Karpas-422 (cell line): ENCODE results near the gene PEX11A. TPM values are rescaled to one million over a fixed set of nuclear protein-coding genes. Genes with fewer than 3 reads are reported as not detected.

Experiments used
- DNase-seq: peaks from one replicate; pipeline ENCODE4 v3.0.0-alpha.2; 2015
- H2AFZ ChIP-seq: fragments of 200-600 bp; sonication (generic); 2 replicates; pipeline ENCODE4 v1.6.1; 2014; ENCODE audit warnings: antibody characterized with exemption, low read length, mixed read lengths
- H3K27ac ChIP-seq: fragments of 200-600 bp; sonication (generic); 2 replicates; pipeline ENCODE4 v1.5.1; 2014; ENCODE audit warnings: mild to moderate bottlenecking, low read length, moderate library complexity
- H3K27me3 ChIP-seq: fragments of 200-600 bp; sonication (generic); 2 replicates; pipeline ENCODE4 v1.6.1; 2014; ENCODE audit warnings: low read length, mixed read lengths
- H3K36me3 ChIP-seq: fragments of 200-600 bp; sonication (generic); 2 replicates; pipeline ENCODE4 v1.6.1; 2014; ENCODE audit warnings: low read length, mixed read lengths; ENCODE audit not compliant: insufficient read depth
- H3K4me1 ChIP-seq: fragments of 200-600 bp; sonication (generic); 2 replicates; pipeline ENCODE4 v1.6.1; 2014; ENCODE audit warnings: mild to moderate bottlenecking, low read length, mixed read lengths
- H3K4me2 ChIP-seq: fragments of 200-600 bp; sonication (generic); 2 replicates; pipeline ENCODE4 v1.6.1; 2014; ENCODE audit warnings: low read length, low read depth, mild to moderate bottlenecking; ENCODE audit not compliant: poor library complexity, severe bottlenecking
- H3K4me3 ChIP-seq: fragments of 200-600 bp; sonication (generic); 2 replicates; pipeline ENCODE4 v1.5.1; 2014; ENCODE audit warnings: mild to moderate bottlenecking, antibody characterized with exemption, low read length, mixed read lengths
- H3K79me2 ChIP-seq: fragments of 200-600 bp; sonication (generic); 2 replicates; pipeline ENCODE4 v1.6.1; 2014; ENCODE audit warnings: mild to moderate bottlenecking, low read length, mixed read lengths
- H3K9ac ChIP-seq: fragments of 200-600 bp; sonication (generic); 2 replicates; pipeline ENCODE4 v1.6.0; 2014; ENCODE audit warnings: low read length
- H3K9me2 ChIP-seq: fragments of 200-600 bp; sonication (generic), shearing (Covaris generic); replicated peaks from 2 replicates; pipeline ENCODE4 v1.6.0; 2014; ENCODE audit warnings: mild to moderate bottlenecking, low read length, moderate library complexity; ENCODE audit not compliant: insufficient read depth
- H3K9me3 ChIP-seq: fragments of 300-700, 200-600 bp; sonication (generic); 2 replicates; pipeline ENCODE4 v1.6.1; 2014; ENCODE audit warnings: low read length, mixed read lengths
- H4K20me1 ChIP-seq: fragments of 200-600 bp; sonication (generic); 2 replicates; pipeline ENCODE4 v1.6.1; 2014; ENCODE audit warnings: mild to moderate bottlenecking, antibody characterized with exemption, low read length, low read depth; ENCODE audit not compliant: insufficient read depth
- total RNA-seq: library from RNA; depleted of rRNA; stranded (reverse); fragments of >200 nt; shearing (Covaris generic); gene quantifications from 2 replicates; pipeline ENCODE4 v1.2.3, GENCODE V29; 2014; ENCODE audit warnings: low replicate concordance

Gene PEX11A
- total RNA-seq, 1 experiment from 2014 or later, result not detected

DNA sequence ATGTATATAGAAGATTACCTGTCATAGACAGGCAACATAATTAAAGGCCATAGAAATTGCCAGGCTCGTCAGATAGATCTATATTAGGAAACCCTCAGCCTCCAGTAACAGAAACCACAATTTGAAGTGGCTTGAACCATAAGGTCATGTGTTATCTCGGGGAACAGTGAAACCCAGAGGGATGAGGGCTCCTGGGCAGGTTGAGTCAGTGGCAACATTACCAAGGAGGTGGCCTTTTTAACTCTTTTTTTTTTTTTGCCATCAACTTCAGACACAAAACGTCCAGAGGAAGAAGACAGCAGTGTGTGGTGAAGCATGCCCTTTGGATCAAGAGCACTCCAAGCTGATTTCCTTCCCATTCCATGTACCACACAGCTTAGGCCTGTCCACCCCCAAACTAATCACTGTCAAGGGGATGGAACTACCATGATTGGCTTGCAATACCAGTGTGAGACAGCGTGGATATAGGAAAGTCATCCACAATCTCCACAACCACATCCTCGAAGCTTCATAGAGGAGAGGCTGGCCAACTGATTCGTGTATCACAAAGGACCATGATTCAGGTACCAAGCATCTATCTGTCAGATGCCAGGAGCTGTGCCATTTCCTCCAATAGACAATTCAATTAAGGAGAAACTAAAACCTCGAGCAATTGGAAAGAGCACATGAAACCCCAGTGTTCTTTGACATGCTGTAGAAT, 34.3 kb downstream of the PEX11A start:
- Histone ChIP-seq H3K4me3 (no peak overlapping the region), H3K27me3 (no peaks in the 10 kb centered on the region), H3K9me3 (no peaks in the 10 kb centered on the region), H3K4me1 (no peaks in the 10 kb centered on the region), H2AFZ (no peak overlapping the region), H3K79me2 (no peaks in the 10 kb centered on the region), H3K9ac (no peak overlapping the region), H4K20me1 (0 out of 2 replicates have a peak, but pooled peaks cover 3% of the 10 kb centered on the region), H3K36me3 (no peaks in the 10 kb centered on the region), H3K27ac (no peak overlapping the region), H3K9me2 (no peaks in the 10 kb centered on the region), H3K4me2 (no peak overlapping the region)
- DNase-seq, result no peak

DNA sequence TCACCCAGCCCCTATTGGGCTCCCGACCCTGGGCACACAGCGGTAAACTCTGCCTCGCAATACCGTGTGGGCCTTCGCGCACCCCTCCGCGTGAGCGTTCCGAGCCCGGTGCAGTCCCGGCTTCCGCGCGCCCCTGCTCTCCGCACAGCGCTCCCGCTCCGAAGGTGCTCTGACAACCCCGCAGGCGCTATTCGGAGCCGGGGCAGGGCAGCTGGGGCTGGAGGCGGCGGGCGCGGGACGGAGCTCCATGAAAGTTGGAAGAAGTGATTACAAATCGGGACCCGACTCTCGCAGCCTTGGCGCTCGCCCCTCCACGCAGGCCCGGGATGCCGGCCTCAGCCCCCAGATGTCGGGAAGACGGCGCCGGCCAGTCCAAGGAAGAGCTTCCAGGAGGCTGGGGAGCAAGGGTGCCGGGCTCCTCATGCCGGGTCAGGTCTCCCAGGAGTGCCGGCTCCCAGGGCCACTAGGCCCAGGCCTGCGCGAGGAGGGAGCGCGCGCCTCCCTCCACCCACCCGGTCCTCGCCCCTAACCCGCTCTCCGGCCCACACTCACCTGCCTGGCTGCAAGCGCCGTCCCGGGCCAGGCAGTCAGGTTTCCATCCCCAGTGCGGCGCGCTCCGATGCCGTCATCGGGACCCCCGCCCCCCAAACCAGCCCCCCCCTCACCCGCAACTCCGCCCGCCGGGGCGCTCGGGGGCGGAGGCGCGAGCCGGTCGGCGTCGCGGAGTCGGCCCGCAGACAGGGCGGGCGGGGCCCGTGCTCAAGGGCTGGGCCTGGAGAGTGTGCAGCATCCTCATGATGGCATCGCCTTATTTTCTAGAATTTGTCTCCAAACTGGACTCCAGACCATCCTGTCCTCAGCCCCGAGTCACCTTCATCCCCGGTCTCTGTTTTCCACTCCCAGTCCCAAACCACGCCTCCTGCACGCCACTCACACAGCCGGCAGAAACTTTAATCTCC, 35.4 kb downstream of the PEX11A start, which contains the start of gene KIF7:
KIF7 (minus strand) TSS at position 621 of the 959 bp plus-strand sequence. CDS start 2,537 bp downstream, outside the sequence.
- H3K9me2 ChIP-seq, result no peaks in the 10 kb centered on the region
- 0 out of 2 replicates have a peak, but pooled peaks cover 3% of the 10 kb centered on the region for H4K20me1 ChIP-seq
- no peak within 1 kb of the TSS for H3K9ac ChIP-seq
- H3K27ac ChIP-seq, result no peak within 1 kb of the TSS
- no peak within 1 kb of the TSS for H2AFZ ChIP-seq
- H3K4me3 ChIP-seq, result no peak within 1 kb of the TSS
- no peaks in the 10 kb centered on the region for H3K9me3 ChIP-seq
- H3K4me2 ChIP-seq, result no peak within 1 kb of the TSS
- no peaks in the 10 kb centered on the region for H3K27me3 ChIP-seq
- H3K36me3 ChIP-seq, result no peaks in the 10 kb centered on the region
- H3K4me1 ChIP-seq, result no peaks in the 10 kb centered on the region
- no peak for DNase-seq
- H3K79me2 ChIP-seq, result no peaks in the 10 kb centered on the region

DNA sequence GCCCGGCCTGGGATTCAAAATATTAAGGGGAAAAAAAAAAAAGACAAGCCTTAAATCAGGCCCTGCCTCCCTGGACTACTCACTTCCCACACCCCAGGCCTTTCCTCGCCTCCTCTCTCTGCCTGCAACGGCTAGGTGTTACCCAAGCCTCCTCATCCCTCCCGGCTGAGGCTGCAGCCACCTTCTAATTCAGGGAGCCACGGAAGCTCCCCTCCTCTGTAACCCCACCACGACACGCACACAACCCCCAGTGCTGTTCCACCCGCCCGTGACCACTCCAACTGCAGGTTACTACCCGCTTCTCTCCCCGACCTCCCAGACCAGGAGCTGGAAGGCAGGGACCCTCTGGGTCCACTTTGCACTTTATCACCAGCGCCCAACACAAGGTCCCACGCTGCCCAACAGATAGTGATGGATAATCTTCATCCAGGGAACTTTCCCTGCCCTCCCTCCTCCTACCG, 36.2 kb downstream of the PEX11A start:
- no peaks in the 10 kb centered on the region for H3K79me2 ChIP-seq
- H3K27ac ChIP-seq, result no peak overlapping the region
- H3K27me3 ChIP-seq, result no peaks in the 10 kb centered on the region
- no peaks in the 10 kb centered on the region for H3K9me2 ChIP-seq
- no peak overlapping the region for H3K4me3 ChIP-seq
- no peaks in the 10 kb centered on the region for H3K4me1 ChIP-seq
- no peaks in the 10 kb centered on the region for H3K9me3 ChIP-seq
- H3K36me3 ChIP-seq, result no peaks in the 10 kb centered on the region
- no peak overlapping the region for H3K4me2 ChIP-seq
- H2AFZ ChIP-seq, result no peak overlapping the region
- 0 out of 2 replicates have a peak, but pooled peaks cover 3% of the 10 kb centered on the region for H4K20me1 ChIP-seq
- H3K9ac ChIP-seq, result no peak overlapping the region
- DNase-seq, result no peak

DNA sequence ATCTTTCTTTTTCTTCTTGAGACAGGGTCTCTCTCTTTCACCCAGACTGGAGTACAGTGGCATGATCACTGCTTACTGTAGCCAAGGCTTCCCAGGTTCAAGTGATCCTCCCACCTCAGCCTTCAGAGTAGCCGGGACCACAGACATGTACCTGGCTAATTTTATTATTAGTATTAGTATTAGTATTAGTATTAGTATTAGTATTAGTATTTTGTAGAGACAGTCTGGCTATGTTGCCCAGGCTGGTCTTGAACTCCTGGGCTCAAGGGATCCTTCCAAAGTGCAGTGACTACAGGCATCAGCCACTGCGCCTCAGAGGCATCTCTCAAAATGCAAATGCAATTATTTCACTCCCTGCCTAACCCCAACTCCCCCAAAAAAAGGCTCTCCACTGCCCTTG, 37.0 kb downstream of the PEX11A start:
- Histone ChIP-seq H2AFZ (no peak overlapping the region), H3K27me3 (no peaks in the 10 kb centered on the region), H3K4me2 (no peak overlapping the region), H3K4me3 (no peak overlapping the region), H3K27ac (no peak overlapping the region), H4K20me1 (0 out of 2 replicates have a peak, but pooled peaks cover 3% of the 10 kb centered on the region), H3K9me2 (no peaks in the 10 kb centered on the region), H3K36me3 (no peaks in the 10 kb centered on the region), H3K79me2 (no peaks in the 10 kb centered on the region), H3K9ac (no peak overlapping the region), H3K9me3 (no peaks in the 10 kb centered on the region), H3K4me1 (no peaks in the 10 kb centered on the region)
- no peak for DNase-seq

DNA sequence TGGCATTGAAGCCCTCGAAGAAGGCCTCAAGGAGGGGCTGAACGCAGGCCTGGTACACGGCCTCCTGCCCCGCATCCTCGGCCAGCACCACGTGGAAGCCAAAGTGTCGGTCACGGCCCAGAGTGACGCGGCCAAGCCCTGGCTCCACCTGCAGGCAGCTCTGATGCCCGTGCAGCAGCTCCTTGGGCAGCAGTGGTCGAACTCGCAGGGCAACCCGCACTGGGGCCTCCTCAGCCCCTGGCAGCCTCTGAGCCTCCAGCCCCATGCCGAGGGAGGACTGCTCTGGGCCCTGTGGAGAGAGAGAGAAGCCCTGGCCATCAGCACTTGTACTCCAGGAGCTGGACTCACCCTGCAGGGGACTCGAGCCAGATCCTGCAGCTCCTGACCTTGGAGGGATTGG, 37.9 kb downstream of the PEX11A start:
- Histone ChIP-seq H3K27me3 (no peaks in the 10 kb centered on the region), H3K4me2 (no peak overlapping the region), H3K36me3 (no peaks in the 10 kb centered on the region), H3K9me2 (no peaks in the 10 kb centered on the region), H3K4me3 (no peak overlapping the region), H3K79me2 (no peaks in the 10 kb centered on the region), H2AFZ (no peak overlapping the region), H3K9me3 (no peaks in the 10 kb centered on the region), H4K20me1 (0 out of 2 replicates have a peak, but pooled peaks cover 3% of the 10 kb centered on the region), H3K9ac (no peak overlapping the region), H3K4me1 (no peaks in the 10 kb centered on the region), H3K27ac (no peak overlapping the region)
- no peak for DNase-seq

DNA sequence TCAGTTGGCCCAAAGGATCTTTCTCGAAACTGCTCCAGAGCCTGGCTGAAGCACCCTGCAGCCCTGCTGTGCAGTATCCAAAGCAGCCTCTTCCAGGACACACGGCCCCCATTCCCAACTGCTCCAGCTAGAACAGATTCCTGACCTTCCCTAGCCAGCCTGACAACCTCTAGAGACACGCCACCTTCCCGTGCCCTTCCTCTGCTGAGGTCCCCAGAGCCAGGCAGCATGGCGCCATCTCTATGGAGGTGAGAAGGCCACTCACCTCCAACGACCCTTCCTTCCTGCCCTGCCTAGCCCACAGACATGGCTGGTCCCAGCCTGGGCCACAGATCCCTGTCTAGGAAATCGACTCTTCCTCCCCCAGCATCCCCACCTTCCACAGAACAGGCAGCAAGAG, 38.4 kb downstream of the PEX11A start:
- DNase-seq, result no peak
- H3K4me3 ChIP-seq, result no peak overlapping the region
- no peaks in the 10 kb centered on the region for H3K27me3 ChIP-seq
- no peaks in the 10 kb centered on the region for H3K9me3 ChIP-seq
- H3K79me2 ChIP-seq, result no peaks in the 10 kb centered on the region
- H3K36me3 ChIP-seq, result no peaks in the 10 kb centered on the region
- no peak overlapping the region for H3K27ac ChIP-seq
- 0 out of 2 replicates have a peak, but pooled peaks cover 3% of the 10 kb centered on the region for H4K20me1 ChIP-seq
- no peaks in the 10 kb centered on the region for H3K4me1 ChIP-seq
- H3K4me2 ChIP-seq, result no peak overlapping the region
- no peaks in the 10 kb centered on the region for H3K9me2 ChIP-seq
- H3K9ac ChIP-seq, result no peak overlapping the region
- H2AFZ ChIP-seq, result no peak overlapping the region

DNA sequence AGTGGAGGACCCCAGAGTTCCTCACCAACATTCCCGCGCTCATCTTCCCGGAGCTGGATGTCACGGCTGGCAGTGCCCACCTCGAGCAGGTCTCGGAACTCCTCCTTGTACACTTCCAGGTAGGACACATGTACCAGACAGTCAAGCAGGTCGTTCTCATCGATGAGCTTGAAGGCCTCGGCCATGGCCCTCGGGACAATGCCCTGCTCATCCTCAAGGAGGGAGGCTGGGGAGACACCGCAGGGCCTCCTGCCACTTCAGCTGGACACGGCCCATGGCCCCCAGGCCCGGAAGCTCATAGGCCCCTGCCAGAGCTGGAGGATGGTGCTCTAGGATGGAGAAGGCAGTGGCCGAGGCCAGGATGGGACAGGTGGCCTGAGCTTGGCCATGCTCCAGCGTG, 40.8 kb downstream of the PEX11A start:
- Histone ChIP-seq H4K20me1 (no peaks in the 10 kb centered on the region), H3K9ac (no peak overlapping the region), H3K27me3 (no peaks in the 10 kb centered on the region), H3K4me3 (no peak overlapping the region), H3K4me1 (no peaks in the 10 kb centered on the region), H3K9me2 (no peaks in the 10 kb centered on the region), H2AFZ (no peak overlapping the region), H3K9me3 (no peaks in the 10 kb centered on the region), H3K79me2 (no peaks in the 10 kb centered on the region), H3K4me2 (no peak overlapping the region), H3K27ac (no peak overlapping the region), H3K36me3 (no peaks in the 10 kb centered on the region)
- DNase-seq, result no peak

DNA sequence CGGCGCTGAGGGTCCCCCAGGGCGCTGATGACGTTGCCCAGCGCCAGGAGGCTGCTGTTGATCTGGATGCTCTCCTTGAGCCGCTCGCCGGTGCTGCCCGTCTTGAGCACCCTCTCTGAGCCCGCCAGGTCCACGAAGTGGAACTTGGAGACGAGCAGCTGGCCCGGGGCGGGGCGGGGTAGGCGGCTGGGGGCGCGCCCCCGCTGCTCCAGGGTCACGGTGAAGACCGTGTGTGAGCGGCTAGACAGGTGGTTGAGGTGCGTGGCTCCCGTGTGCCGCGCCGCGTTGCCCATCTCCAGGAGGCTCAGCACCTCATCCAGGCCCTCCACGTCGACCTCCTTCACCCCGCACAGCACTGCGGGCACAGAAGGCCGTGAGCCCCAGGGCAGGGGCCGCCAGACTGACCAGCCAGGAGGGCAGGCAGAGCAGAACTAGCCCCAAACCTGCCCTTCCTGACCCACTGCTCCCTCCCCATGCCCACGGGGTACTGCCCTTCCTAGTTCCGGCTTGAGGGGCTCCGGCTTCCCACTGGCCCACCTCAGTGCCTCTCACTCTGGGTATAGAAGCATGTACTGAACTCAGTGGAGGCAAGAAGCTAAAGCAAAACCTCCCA, 41.4 kb downstream of the PEX11A start:
- Histone ChIP-seq H3K4me3 (no peak overlapping the region), H3K79me2 (no peaks in the 10 kb centered on the region), H3K4me1 (no peaks in the 10 kb centered on the region), H4K20me1 (no peaks in the 10 kb centered on the region), H3K4me2 (no peak overlapping the region), H3K9me2 (no peaks in the 10 kb centered on the region), H3K9ac (no peak overlapping the region), H3K27ac (no peak overlapping the region), H2AFZ (no peak overlapping the region), H3K36me3 (no peaks in the 10 kb centered on the region), H3K27me3 (no peaks in the 10 kb centered on the region), H3K9me3 (no peaks in the 10 kb centered on the region)
- DNase-seq, result no peak
